Measurements from ENCODE around the gene ARFGAP3.

DNA sequence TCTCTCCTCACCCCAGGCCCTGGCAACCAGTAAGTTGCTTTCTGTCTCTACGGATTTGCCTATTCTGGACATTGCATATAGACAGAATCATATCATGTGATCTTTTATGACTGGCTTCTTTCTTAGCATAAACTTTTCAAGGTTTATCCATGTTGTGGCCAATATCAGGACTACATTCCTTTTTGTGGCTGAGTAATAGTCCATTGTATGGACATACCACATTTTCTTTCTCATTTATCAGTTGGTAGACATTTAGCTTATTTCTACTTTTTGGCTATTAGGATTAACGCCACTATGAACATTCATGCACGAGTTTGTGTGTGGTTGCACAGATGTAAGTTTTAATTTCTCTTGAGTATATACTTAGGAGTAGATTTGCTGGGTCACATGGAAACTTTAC, 35.7 kb downstream of the ARFGAP3 start:
- TF ChIP-seq, protein P1, sequence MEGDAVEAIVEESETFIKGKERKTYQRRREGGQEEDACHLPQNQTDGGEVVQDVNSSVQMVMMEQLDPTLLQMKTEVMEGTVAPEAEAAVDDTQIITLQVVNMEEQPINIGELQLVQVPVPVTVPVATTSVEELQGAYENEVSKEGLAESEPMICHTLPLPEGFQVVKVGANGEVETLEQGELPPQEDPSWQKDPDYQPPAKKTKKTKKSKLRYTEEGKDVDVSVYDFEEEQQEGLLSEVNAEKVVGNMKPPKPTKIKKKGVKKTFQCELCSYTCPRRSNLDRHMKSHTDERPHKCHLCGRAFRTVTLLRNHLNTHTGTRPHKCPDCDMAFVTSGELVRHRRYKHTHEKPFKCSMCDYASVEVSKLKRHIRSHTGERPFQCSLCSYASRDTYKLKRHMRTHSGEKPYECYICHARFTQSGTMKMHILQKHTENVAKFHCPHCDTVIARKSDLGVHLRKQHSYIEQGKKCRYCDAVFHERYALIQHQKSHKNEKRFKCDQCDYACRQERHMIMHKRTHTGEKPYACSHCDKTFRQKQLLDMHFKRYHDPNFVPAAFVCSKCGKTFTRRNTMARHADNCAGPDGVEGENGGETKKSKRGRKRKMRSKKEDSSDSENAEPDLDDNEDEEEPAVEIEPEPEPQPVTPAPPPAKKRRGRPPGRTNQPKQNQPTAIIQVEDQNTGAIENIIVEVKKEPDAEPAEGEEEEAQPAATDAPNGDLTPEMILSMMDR (IDR thresholded peaks at IDR 0.05): no peak
- no peak for TF ChIP-seq POLR2A (IDR thresholded peaks at IDR 0.05)
- TF ChIP-seq POLR2AphosphoS5 (IDR thresholded peaks at IDR 0.05): no peak
- no peak for TF ChIP-seq EP300 (IDR thresholded peaks at IDR 0.05)

Measured in upper lobe of left lung (tissue), 4 donors.